Testis (tissue), 2 donors: ENCODE results near the gene PET100.

Source experiments
- POLR2A ChIP-seq: fragments of 450-650 bp; IDR thresholded peaks from one replicate; pipeline ENCODE4 v1.6.1; 2017; ENCODE audit warnings: antibody characterized with exemption, mild to moderate bottlenecking, moderate library complexity
- TF ChIP-seq, protein P1 (sequence below), 3 experiments: fragments of 450-650 bp in 2 of 3; fragments of 200-600 bp in 1 of 3; sonication (generic) in 1 of 3; IDR thresholded peaks; one replicate each; pipeline ENCODE4 v1.5.1; 2016 to 2019; ENCODE audit warnings: antibody characterized with exemption in 3 of 3, mild to moderate bottlenecking in 2 of 3, moderate library complexity in 1 of 3

DNA sequence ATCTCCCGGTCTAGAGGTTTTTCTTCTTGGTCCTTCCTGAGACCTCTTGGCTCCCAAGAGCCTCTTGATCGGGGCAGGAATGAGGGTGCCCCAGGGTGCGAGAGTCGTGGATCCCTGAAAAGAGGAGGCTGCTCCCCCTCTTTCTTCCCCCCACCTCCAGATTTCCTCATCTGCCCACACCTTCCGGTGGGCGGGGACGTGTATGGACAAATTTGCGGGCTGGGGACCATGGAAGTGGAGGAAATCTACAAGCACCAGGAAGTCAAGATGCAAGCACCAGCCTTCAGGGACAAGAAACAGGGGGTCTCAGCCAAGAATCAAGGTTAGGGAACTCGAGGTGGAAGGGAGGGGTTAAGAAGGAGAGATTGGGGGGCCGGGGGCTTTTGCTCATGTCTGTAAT lies 47.3 kb downstream of the PET100 start, which contains the start of gene MCEMP1:
- TF ChIP-seq, protein P1, sequence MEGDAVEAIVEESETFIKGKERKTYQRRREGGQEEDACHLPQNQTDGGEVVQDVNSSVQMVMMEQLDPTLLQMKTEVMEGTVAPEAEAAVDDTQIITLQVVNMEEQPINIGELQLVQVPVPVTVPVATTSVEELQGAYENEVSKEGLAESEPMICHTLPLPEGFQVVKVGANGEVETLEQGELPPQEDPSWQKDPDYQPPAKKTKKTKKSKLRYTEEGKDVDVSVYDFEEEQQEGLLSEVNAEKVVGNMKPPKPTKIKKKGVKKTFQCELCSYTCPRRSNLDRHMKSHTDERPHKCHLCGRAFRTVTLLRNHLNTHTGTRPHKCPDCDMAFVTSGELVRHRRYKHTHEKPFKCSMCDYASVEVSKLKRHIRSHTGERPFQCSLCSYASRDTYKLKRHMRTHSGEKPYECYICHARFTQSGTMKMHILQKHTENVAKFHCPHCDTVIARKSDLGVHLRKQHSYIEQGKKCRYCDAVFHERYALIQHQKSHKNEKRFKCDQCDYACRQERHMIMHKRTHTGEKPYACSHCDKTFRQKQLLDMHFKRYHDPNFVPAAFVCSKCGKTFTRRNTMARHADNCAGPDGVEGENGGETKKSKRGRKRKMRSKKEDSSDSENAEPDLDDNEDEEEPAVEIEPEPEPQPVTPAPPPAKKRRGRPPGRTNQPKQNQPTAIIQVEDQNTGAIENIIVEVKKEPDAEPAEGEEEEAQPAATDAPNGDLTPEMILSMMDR (IDR thresholded peaks at IDR 0.05), result no peak
- no peak for TF ChIP-seq POLR2A
